Spleen (tissue), 11 donors: Measurements from ENCODE around the gene CCDC91. TPM values are rescaled to one million over a fixed set of nuclear protein-coding genes. Genes with fewer than 3 reads are reported as not detected.
"Not testable (repeated sequence)": the region's sequence is repeated elsewhere in the genome, so short reads cannot be mapped to it uniquely, and the experiment has no call there.

Source experiments
- DNase-seq: peaks from one replicate; pipeline ENCODE4 v3.0.0-alpha.2; 2020
- H3K27ac ChIP-seq, 8 donors: fragments of 200-600 bp; sonication (generic) in 7 of 8; 1 replicate in 4 of 8; 2 replicates in 4 of 8; pipeline versions ENCODE4 v1.5.0 to v1.8.0; 2016 to 2021; ENCODE audit warnings: inconsistent platforms in 4 of 8, mild to moderate bottlenecking in 4 of 8, moderate library complexity in 1 of 8
- H3K27me3 ChIP-seq, 7 donors: fragments of 200-600 bp; sonication (generic) in 6 of 7; replicated peaks in 1 of 7; 1 replicate in 4 of 7; 2 replicates in 3 of 7; pipeline versions ENCODE4 v1.5.0 to v1.8.0; 2016 to 2021; ENCODE audit warnings: inconsistent platforms in 3 of 7, mild to moderate bottlenecking in 1 of 7
- H3K36me3 ChIP-seq, 6 donors: fragments of 200-600 bp; sonication (generic) in 5 of 6; 1 replicate in 4 of 6; 2 replicates in 2 of 6; pipeline versions ENCODE4 v1.5.0 to v1.8.0; 2016 to 2021; ENCODE audit warnings: inconsistent platforms in 2 of 6
- H3K4me1 ChIP-seq, 6 donors: fragments of 200-600 bp; sonication (generic) in 5 of 6; 1 replicate in 3 of 6; 2 replicates in 3 of 6; pipeline versions ENCODE4 v1.5.0 to v1.8.0; 2016 to 2021; ENCODE audit warnings: inconsistent platforms in 3 of 6
- H3K4me3 ChIP-seq, 8 donors: fragments of 200-600 bp; sonication (generic) in 7 of 8; 1 replicate in 4 of 8; 2 replicates in 4 of 8; pipeline versions ENCODE4 v1.5.0 to v1.8.0; 2016 to 2021; ENCODE audit warnings: inconsistent platforms in 4 of 8, mild to moderate bottlenecking in 4 of 8, moderate library complexity in 2 of 8
- H3K9me3 ChIP-seq, 8 donors: fragments of 200-600 bp; sonication (generic) in 7 of 8; 1 replicate in 4 of 8; 2 replicates in 4 of 8; pipeline versions ENCODE4 v1.5.0 to v1.8.0; 2016 to 2021; ENCODE audit warnings: inconsistent platforms in 4 of 8
- POLR2A ChIP-seq, 3 donors: fragments of 450-650 bp; IDR thresholded peaks; one replicate each; pipeline ENCODE4 v1.5.1; 2017; ENCODE audit warnings: antibody characterized with exemption in 3 of 3, mild to moderate bottlenecking in 1 of 3
- POLR2AphosphoS5 ChIP-seq, 3 donors: sonication (generic); formaldehyde crosslinking; IDR thresholded peaks; one replicate each; pipeline ENCODE4 v1.5.1; 2017; ENCODE audit warnings: antibody characterized with exemption in 3 of 3
- WGBS, 5 donors: extraction: QIAGEN DNeasy Blood & Tissue Kit in 3 of 5; methylation state at CpG; one replicate each; pipeline versions ENCODE4 v1.1.5 to v1.1.7; 2013 to 2018; 5-methylcytosine and 5-hydroxymethylcytosine counted together
- intact Hi-C: fragments of 100-400 bp; cut with DNase I; formaldehyde crosslinking; loops from one replicate; pipeline ENCODE4 v1.15.0; 2023; ENCODE audit warnings: low total_unique reads
- polyA plus RNA-seq, 3 donors: library from polyadenylated mRNA; stranded (reverse); fragments of 200-250 nt; gene quantifications; one replicate each; pipeline ENCODE4 v1.2.1, GENCODE V29; 2013
- total RNA-seq, 7 donors: library from RNA; depleted of rRNA in 3 of 7; stranded (reverse); fragments of >200 nt in 3 of 7; fragmentation: NEBNext Ultra II Directional in 4 of 7; extraction: Animal tissue kit (Norgen Biotek cat#: 25700) in 4 of 7; gene quantifications; one replicate each; pipeline versions ENCODE4 v1.1.0 to v1.2.1, GENCODE V29; 2016 to 2021
- TF ChIP-seq, protein P1 (sequence below), 11 experiments: fragments of 200-600 bp in 7 of 11; fragments of 450-650 bp in 4 of 11; sonication (generic) in 4 of 11; IDR thresholded peaks in 8 of 11; conservative IDR thresholded peaks in 3 of 11; 1 replicate in 7 of 11; 2 replicates in 4 of 11; pipeline versions ENCODE4 v1.4.0 to v1.8.0; 2016 to 2021; ENCODE audit warnings: antibody characterized with exemption in 11 of 11, inconsistent platforms in 4 of 11, mild to moderate bottlenecking in 1 of 11
- donor health status: healthy with polysubstance abuse.
- donor health status: DM: no; HTN: no; CAD: no; lungs with moderate emphysema.
- donor health status: DM: no; HTN: no; CAD: no.
- donor health status: Bipolar disorder and iron deficiency.
- donor health status: healthy.
- donor health status: DM: no; HTN: no; CAD: no.
- donor health status: DM: yes; HTN: yes; CAD: no.

Gene CCDC91
- total and polyA plus RNA-seq, 10 donors, result 12.8 to 65.9 (median 43.4) TPM

DNA sequence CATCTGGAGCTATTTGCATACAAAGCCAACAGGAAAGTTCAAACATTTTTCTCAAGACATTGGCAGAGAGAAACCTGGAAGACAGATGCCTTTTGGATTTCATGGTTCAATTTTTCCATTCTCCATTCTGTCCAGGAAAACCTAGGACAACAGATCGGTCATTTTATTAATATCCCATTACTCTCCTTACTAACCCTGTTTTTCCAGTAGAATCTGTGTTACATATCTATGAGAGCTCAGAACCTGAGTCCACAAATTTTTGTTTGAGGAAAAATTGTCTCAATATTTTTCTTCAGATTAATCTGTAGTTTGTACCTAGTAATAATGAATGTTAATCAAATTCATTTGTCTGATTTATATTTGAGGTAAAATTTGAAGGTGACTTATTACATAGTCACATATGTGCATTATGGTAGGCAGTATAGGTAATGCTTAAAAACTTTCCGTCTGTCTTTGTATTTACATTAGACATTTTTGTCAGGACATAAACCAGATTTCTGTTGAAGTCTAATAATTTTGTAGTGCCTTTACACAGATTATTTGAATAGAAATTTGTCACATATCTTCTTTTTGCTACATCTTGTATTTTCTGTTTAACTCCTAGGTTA lies 75.3 kb downstream of the CCDC91 start:
- TF ChIP-seq POLR2AphosphoS5 (IDR thresholded peaks at IDR 0.05) (no peak), POLR2A (IDR thresholded peaks at IDR 0.05) (no peak)
- TF ChIP-seq, protein P1, sequence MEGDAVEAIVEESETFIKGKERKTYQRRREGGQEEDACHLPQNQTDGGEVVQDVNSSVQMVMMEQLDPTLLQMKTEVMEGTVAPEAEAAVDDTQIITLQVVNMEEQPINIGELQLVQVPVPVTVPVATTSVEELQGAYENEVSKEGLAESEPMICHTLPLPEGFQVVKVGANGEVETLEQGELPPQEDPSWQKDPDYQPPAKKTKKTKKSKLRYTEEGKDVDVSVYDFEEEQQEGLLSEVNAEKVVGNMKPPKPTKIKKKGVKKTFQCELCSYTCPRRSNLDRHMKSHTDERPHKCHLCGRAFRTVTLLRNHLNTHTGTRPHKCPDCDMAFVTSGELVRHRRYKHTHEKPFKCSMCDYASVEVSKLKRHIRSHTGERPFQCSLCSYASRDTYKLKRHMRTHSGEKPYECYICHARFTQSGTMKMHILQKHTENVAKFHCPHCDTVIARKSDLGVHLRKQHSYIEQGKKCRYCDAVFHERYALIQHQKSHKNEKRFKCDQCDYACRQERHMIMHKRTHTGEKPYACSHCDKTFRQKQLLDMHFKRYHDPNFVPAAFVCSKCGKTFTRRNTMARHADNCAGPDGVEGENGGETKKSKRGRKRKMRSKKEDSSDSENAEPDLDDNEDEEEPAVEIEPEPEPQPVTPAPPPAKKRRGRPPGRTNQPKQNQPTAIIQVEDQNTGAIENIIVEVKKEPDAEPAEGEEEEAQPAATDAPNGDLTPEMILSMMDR (IDR thresholded peaks at IDR 0.05 in 8 of 11, conservative IDR thresholded peaks at IDR 0.05 in 3 of 11), result no peak
- H3K27ac ChIP-seq, result no peak overlapping the region

DNA sequence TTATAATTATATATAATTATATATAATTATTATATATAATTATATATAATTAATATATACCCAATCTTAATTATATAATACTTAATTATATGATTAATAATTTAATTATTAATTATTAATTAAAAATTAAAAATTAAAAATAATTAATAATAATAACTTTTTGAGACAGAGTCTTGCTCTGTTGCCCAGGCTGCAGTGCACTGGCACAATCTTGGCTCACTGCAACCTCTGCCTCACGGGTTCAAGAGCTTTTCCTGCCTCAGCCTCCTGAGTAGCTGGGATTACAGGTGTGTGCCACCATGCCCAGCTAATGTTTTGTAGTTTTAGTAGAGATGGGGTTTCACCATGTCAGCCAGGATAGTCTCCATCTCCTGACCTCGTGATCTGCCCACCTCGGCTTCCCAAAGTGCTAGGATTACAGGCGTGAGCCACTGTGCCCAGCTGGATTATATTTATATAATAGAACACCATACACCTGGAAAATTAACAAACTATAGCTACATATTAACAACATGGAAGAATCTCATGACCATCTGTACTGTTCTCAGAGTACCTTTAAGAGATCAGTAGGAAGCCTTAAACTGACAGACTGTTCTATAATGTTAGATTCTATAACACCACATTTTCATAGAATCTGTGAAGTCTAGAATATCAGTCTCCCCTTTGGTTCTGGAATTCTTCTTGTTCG lies 77.8 kb downstream of the CCDC91 start:
- peaks cover 5 to 42% (median 30%) of the 10 kb centered on the region in 8 donors for H3K9me3 ChIP-seq
- H3K36me3 ChIP-seq, result peaks cover 0 to 44% (median 4%) of the 10 kb centered on the region in 6 donors
- H3K27me3 ChIP-seq, H3K4me3 ChIP-seq, H3K4me1 ChIP-seq, H3K27ac ChIP-seq, intact Hi-C loops, DNase-seq: not testable (repeated sequence)
- 97 to 100% (median 98%) methylated on average over 5 of the region's 5 CpGs for WGBS, 5 donors

More for the DNA sequence above, 75.3 kb downstream of the CCDC91 start:
- 93 to 97% (median 96%) methylated on average over 2 of the region's 2 CpGs for WGBS, 5 donors
- no peaks in the 10 kb centered on the region for H3K4me1 ChIP-seq
- peaks cover 0 to 49% (median 4%) of the 10 kb centered on the region in 6 donors for H3K36me3 ChIP-seq
- no peak overlapping the region for H3K4me3 ChIP-seq
- H3K9me3 ChIP-seq, result peaks cover 0 to 17% (median 7%) of the 10 kb centered on the region in 8 donors
- DNase-seq, result no peak
- intact Hi-C loops, result no loop called here
- no peaks in the 10 kb centered on the region for H3K27me3 ChIP-seq

DNA sequence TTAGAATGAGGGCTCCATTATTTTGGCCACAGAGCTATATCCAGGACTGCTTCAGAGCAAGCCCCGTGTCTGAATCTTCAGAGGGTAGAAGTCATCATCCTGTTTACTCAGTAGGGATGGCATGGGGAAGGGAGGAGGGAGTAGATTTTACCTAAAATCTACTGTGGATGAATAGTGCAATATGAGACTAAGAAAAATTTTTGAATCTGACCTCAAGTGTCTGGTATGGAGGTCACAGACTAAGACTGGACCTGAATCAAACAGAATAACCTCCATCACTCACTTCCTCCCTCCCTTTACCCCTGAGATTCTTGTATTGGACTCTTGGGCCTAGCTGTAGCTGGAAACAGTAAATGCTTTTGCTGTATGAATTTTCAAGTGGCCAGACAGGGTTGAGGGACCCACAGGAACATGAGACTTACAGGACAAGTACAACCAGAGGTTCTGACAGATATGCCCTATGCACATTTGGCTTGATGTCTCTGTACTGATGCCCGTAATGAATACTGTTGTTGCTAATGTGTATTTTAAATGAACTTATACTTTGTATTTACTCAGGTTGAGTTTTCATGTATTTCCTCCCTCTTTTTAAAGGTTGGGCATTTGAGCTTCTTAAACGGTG lies 78.5 kb downstream of the CCDC91 start:
- Histone ChIP-seq H3K36me3 (peaks cover 0 to 42% (median 4%) of the 10 kb centered on the region in 6 donors), H3K27me3 (no peaks in the 10 kb centered on the region), H3K27ac (no peak overlapping the region), H3K9me3 (peaks cover 5 to 43% (median 30%) of the 10 kb centered on the region in 8 donors), H3K4me3 (no peak overlapping the region), H3K4me1 (no peaks in the 10 kb centered on the region)
- intact Hi-C loops, result no loop called here
- WGBS, 5 donors, result 96 to 97% (median 97%) methylated on average over 3 of the region's 3 CpGs
- DNase-seq, result no peak
- TF ChIP-seq POLR2A (IDR thresholded peaks at IDR 0.05), result no peak
- TF ChIP-seq, protein P1 (IDR thresholded peaks at IDR 0.05 in 8 of 11, conservative IDR thresholded peaks at IDR 0.05 in 3 of 11), result no peak
- TF ChIP-seq POLR2AphosphoS5 (IDR thresholded peaks at IDR 0.05), result no peak

DNA sequence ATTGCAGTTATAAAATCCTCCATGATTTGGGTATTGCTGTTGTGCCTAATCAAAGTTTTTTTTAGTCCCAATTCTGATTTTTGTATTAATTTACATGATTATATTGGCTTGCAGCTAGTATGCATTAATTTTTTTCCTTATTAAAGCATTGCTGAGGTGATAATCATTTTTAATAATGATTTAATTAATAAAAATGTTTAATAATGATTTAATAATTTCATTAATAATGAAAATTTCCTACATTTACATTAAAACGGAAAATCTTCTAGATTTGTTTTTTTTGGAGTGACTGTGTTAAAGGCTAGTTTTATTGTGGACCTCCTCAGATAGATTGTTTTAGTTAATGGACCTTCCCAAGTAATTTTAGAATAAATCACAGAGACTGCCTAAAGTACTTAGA lies 79.6 kb downstream of the CCDC91 start:
- WGBS, 5 donors, result 94 to 100% (median 98%) methylated on average over 1 of the region's 1 CpG
- Histone ChIP-seq H3K4me1 (no peaks in the 10 kb centered on the region), H3K4me3 (no peak overlapping the region), H3K9me3 (peaks cover 5 to 43% (median 30%) of the 10 kb centered on the region in 8 donors), H3K27ac (no peak overlapping the region), H3K36me3 (peaks cover 0 to 42% (median 4%) of the 10 kb centered on the region in 6 donors), H3K27me3 (no peaks in the 10 kb centered on the region)
- intact Hi-C loops, result no loop called here
- no peak for DNase-seq
- TF ChIP-seq, protein P1 (IDR thresholded peaks at IDR 0.05 in 8 of 11, conservative IDR thresholded peaks at IDR 0.05 in 3 of 11), result no peak
- TF ChIP-seq POLR2A (IDR thresholded peaks at IDR 0.05) (no peak), POLR2AphosphoS5 (IDR thresholded peaks at IDR 0.05) (no peak)
